Vagina (tissue), 2 donors: Measurements from ENCODE around the gene SENP1.

ENCODE experiments used
- POLR2A ChIP-seq, 2 donors: fragments of 450-650 bp; IDR thresholded peaks; one replicate each; pipeline ENCODE4 v1.6.1; 2017; ENCODE audit warnings: antibody characterized with exemption in 2 of 2, mild to moderate bottlenecking in 2 of 2, moderate library complexity in 2 of 2
- TF ChIP-seq, protein P1 (sequence below), 3 experiments: fragments of 450-650 bp in 2 of 3; fragments of 200-600 bp in 1 of 3; sonication (generic) in 1 of 3; IDR thresholded peaks; one replicate each; pipeline ENCODE4 v1.5.1; 2017 to 2019; ENCODE audit warnings: antibody characterized with exemption in 3 of 3, mild to moderate bottlenecking in 2 of 3, moderate library complexity in 2 of 3

DNA sequence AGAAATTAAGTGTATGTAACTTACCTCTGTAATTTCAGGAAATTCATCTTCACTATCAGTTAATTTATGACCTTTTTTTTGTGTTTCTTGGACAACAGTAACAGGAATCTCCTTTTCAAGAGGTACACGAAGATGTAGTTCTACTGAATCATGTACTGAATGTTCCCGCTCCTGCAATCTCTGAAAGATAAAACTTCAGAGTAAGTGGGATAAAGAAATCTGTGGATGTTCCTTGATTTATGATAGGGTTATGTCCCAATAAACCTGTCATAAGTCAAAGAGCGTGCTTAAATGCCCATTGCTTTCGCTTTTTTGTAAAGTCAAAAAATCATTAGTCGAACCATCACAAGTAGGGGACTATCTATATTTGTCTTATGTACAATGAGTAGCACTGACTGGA is 40.8 kb downstream of the SENP1 start:
- no peak for TF ChIP-seq POLR2A (IDR thresholded peaks at IDR 0.05)
- TF ChIP-seq, protein P1, sequence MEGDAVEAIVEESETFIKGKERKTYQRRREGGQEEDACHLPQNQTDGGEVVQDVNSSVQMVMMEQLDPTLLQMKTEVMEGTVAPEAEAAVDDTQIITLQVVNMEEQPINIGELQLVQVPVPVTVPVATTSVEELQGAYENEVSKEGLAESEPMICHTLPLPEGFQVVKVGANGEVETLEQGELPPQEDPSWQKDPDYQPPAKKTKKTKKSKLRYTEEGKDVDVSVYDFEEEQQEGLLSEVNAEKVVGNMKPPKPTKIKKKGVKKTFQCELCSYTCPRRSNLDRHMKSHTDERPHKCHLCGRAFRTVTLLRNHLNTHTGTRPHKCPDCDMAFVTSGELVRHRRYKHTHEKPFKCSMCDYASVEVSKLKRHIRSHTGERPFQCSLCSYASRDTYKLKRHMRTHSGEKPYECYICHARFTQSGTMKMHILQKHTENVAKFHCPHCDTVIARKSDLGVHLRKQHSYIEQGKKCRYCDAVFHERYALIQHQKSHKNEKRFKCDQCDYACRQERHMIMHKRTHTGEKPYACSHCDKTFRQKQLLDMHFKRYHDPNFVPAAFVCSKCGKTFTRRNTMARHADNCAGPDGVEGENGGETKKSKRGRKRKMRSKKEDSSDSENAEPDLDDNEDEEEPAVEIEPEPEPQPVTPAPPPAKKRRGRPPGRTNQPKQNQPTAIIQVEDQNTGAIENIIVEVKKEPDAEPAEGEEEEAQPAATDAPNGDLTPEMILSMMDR (IDR thresholded peaks at IDR 0.05): no peak
